Endothelial cell (in vitro differentiated cells): ENCODE measurements around the gene RBM41. TPM values are rescaled to one million over a fixed set of nuclear protein-coding genes. Genes with fewer than 3 reads are reported as not detected.

Experiments
- DNase-seq: peaks from one replicate; pipeline ENCODE4 v3.0.0; 2021; ENCODE audit warnings: low spot score
- H3K27ac Mint-ChIP-seq: one replicate; pipeline ENCODE4 v1.8.0; 2021; ENCODE audit warnings: mixed read lengths, inconsistent platforms; ENCODE audit not compliant: unreplicated experiment
- H3K27me3 Mint-ChIP-seq: one replicate; pipeline ENCODE4 v1.8.0; 2021; ENCODE audit warnings: mild to moderate bottlenecking, moderate library complexity, mixed read lengths, inconsistent platforms; ENCODE audit not compliant: unreplicated experiment
- H3K36me3 Mint-ChIP-seq: one replicate; pipeline ENCODE4 v1.8.0; 2021; ENCODE audit warnings: mild to moderate bottlenecking, low read depth, mixed read lengths, inconsistent platforms; ENCODE audit not compliant: unreplicated experiment
- H3K4me1 Mint-ChIP-seq: one replicate; pipeline ENCODE4 v1.8.0; 2021; ENCODE audit warnings: mild to moderate bottlenecking, mixed read lengths, inconsistent platforms; ENCODE audit not compliant: unreplicated experiment
- H3K4me3 Mint-ChIP-seq: one replicate; pipeline ENCODE4 v1.8.0; 2021; ENCODE audit warnings: mild to moderate bottlenecking, mixed read lengths, inconsistent platforms; ENCODE audit not compliant: unreplicated experiment
- H3K9me3 Mint-ChIP-seq: one replicate; pipeline ENCODE4 v1.8.0; 2021; ENCODE audit warnings: mixed read lengths, inconsistent platforms; ENCODE audit not compliant: unreplicated experiment
- total RNA-seq: library from RNA; stranded (reverse); fragmentation: NEBNext Ultra II Directional; extraction: Animal tissue kit (Norgen Biotek cat#: 25700); gene quantifications from one replicate; pipeline ENCODE4 v1.2.1, GENCODE V29; 2021; ENCODE audit not compliant: unreplicated experiment
- TF ChIP-seq, protein P1 (sequence below): fragments of 200-600 bp; sonication (generic); IDR thresholded peaks from one replicate; pipeline ENCODE4 v1.5.0; 2021; ENCODE audit warnings: antibody characterized with exemption; ENCODE audit not compliant: unreplicated experiment

Gene RBM41
- total RNA-seq, 1 donor from 2014 or later = 19.5 TPM

DNA sequence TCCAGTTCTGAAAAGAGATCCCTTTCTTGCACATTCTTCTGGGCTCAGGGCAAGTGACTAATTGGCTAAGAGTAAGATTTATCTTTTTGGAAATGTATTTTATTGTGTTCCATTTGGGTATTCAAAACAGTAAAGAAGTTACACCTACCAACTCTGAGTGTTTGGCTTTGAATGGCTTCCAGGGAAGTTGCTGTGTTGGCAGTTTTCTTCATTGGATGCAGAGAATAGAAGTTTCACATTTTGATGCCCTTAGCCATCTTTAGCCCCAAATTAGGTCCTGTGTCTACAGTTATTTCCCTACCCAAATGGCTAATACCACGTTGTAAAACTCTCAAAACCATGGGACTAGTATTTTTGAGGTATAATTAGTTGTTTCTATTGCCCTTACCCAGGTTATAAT, 88.9 kb downstream of the RBM41 start:
- no peak overlapping the region for H3K4me3 Mint-ChIP-seq
- no peak for DNase-seq
- TF ChIP-seq, protein P1, sequence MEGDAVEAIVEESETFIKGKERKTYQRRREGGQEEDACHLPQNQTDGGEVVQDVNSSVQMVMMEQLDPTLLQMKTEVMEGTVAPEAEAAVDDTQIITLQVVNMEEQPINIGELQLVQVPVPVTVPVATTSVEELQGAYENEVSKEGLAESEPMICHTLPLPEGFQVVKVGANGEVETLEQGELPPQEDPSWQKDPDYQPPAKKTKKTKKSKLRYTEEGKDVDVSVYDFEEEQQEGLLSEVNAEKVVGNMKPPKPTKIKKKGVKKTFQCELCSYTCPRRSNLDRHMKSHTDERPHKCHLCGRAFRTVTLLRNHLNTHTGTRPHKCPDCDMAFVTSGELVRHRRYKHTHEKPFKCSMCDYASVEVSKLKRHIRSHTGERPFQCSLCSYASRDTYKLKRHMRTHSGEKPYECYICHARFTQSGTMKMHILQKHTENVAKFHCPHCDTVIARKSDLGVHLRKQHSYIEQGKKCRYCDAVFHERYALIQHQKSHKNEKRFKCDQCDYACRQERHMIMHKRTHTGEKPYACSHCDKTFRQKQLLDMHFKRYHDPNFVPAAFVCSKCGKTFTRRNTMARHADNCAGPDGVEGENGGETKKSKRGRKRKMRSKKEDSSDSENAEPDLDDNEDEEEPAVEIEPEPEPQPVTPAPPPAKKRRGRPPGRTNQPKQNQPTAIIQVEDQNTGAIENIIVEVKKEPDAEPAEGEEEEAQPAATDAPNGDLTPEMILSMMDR = no peak
- H3K4me1 Mint-ChIP-seq = no peaks in the 10 kb centered on the region
- H3K27ac Mint-ChIP-seq = no peak overlapping the region
- no peaks in the 10 kb centered on the region for H3K9me3 Mint-ChIP-seq
- H3K36me3 Mint-ChIP-seq = no peaks in the 10 kb centered on the region
- no peaks in the 10 kb centered on the region for H3K27me3 Mint-ChIP-seq

- Mint-ChIP-seq H3K27me3 (no peaks in the 10 kb centered on the region), H3K9me3 (no peaks in the 10 kb centered on the region), H3K36me3 (no peaks in the 10 kb centered on the region), H3K4me3 (no peak overlapping the region), H3K4me1 (no peaks in the 10 kb centered on the region), H3K27ac (no peak overlapping the region)
- TF ChIP-seq, protein P1 = peak; percentile 14
- DNase-seq = peak; percentile 15
Measured at GRCh38 chrX:107025545-107025944, 93.1 kb downstream of the RBM41 start.

DNA sequence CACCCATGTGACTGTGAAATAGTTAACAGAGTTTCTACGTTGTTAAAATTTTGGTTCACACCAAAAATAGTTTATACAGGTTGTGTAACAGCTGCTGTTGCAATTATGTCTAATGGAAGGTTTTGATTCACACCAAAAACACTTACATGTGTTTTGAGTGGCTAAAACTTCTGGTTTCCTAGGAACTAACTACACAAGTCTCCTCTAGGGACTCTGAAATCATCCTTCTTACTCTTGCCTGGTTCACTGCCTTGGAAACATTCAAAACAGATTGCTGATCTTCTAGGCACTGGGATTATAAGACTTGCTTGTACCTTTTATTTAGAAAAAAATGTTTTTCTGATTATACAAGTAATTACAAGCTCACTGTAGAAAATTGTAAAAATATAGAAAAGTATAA, 103.7 kb downstream of the RBM41 start:
- H3K4me1 Mint-ChIP-seq = no peaks in the 10 kb centered on the region
- no peak overlapping the region for H3K27ac Mint-ChIP-seq
- no peaks in the 10 kb centered on the region for H3K9me3 Mint-ChIP-seq
- H3K36me3 Mint-ChIP-seq = no peaks in the 10 kb centered on the region
- no peak for DNase-seq
- TF ChIP-seq, protein P1 = no peak
- peaks cover 2% of the 10 kb centered on the region for H3K27me3 Mint-ChIP-seq
- no peak overlapping the region for H3K4me3 Mint-ChIP-seq

Other genes starting within 250 kb of the RBM41 start
- gene RIPPLY1, start 215.5 kb downstream of the RBM41 start, total RNA-seq = not detected
- gene CLDN2, start 198.4 kb downstream of the RBM41 start, total RNA-seq = not detected
- 4.5 TPM for gene MORC4, start 118.6 kb downstream of the RBM41 start, total RNA-seq
- gene NUP62CL, start 87.6 kb upstream of the RBM41 start, total RNA-seq = 9.3 TPM
- gene DNAAF6, start 87.8 kb upstream of the RBM41 start, total RNA-seq = 1.2 TPM